Gastrocnemius medialis (tissue), 4 donors: ENCODE measurements around the gene CKAP5.

Source experiments
- CTCF ChIP-seq, 5 experiments: fragments of 450-650 bp in 3 of 5; fragments of 200-600 bp in 2 of 5; sonication (generic) in 2 of 5; IDR thresholded peaks in 4 of 5; conservative IDR thresholded peaks in 1 of 5; 1 replicate in 4 of 5; 2 replicates in 1 of 5; pipeline ENCODE4 v1.5.1; 2016 to 2019; ENCODE audit warnings: antibody characterized with exemption in 5 of 5, mild to moderate bottlenecking in 3 of 5, moderate library complexity in 3 of 5
- POLR2A ChIP-seq, 2 donors: fragments of 450-650 bp; IDR thresholded peaks; one replicate each; pipeline ENCODE4 v1.6.1; 2017; ENCODE audit warnings: antibody characterized with exemption in 2 of 2, mild to moderate bottlenecking in 2 of 2, moderate library complexity in 2 of 2

- TF ChIP-seq POLR2A (IDR thresholded peaks at IDR 0.05), result no peak
- no peak for TF ChIP-seq CTCF (IDR thresholded peaks at IDR 0.05 in 4 of 5, conservative IDR thresholded peaks at IDR 0.05 in 1 of 5)
These were observed 100.8 kb downstream of the CKAP5 start for GRCh38 chr11:46745328-46745727.
